ENCODE results near the gene PLCL1. TPM values are rescaled to one million over a fixed set of nuclear protein-coding genes. Genes with fewer than 3 reads are reported as not detected.

The PLCL1 gene
- total RNA-seq, 2 donors from 2014 or later: 6.7 to 6.8 TPM

GRCh38 chr2:198055716-198056115, 251.3 kb downstream of the PLCL1 start:
- Histone ChIP-seq H3K4me3 (no peak overlapping the region), H3K36me3 (no peaks in the 10 kb centered on the region), H3K27ac (no peak overlapping the region), H3K27me3 (replicated peaks; ENCODE audit: insufficient read depth) (no peaks in the 10 kb centered on the region), H3K4me1 (replicated peaks) (no peaks in the 10 kb centered on the region), H3K9me3 (no peaks in the 10 kb centered on the region)
- 35% methylated on average over 2 of the region's 2 CpGs for WGBS
- intact Hi-C loops (cut with DNase I): no loop called here
- no peak for DNase-seq (ENCODE audit: low spot score)
- TF ChIP-seq POLR2A (IDR thresholded peaks at IDR 0.05) (no peak), POLR2AphosphoS5 (IDR thresholded peaks at IDR 0.05) (no peak), CTCF (IDR thresholded peaks at IDR 0.05) (no peak)

GRCh38 chr2:198056836-198057235, 252.4 kb downstream of the PLCL1 start:
- intact Hi-C loops (cut with DNase I): no loop called here
- H3K4me1 ChIP-seq (replicated peaks): no peaks in the 10 kb centered on the region
- no peak for DNase-seq (ENCODE audit: low spot score)
- TF ChIP-seq CTCF (IDR thresholded peaks at IDR 0.05): no peak
- no peak for TF ChIP-seq POLR2AphosphoS5 (IDR thresholded peaks at IDR 0.05)
- TF ChIP-seq POLR2A (IDR thresholded peaks at IDR 0.05): no peak
- WGBS: 91% methylated on average over 2 of the region's 2 CpGs
- no peaks in the 10 kb centered on the region for H3K36me3 ChIP-seq
- no peaks in the 10 kb centered on the region for H3K27me3 ChIP-seq (replicated peaks; ENCODE audit: insufficient read depth)
- H3K9me3 ChIP-seq: no peaks in the 10 kb centered on the region
- no peak overlapping the region for H3K27ac ChIP-seq
- H3K4me3 ChIP-seq: no peak overlapping the region

- no peaks in the 10 kb centered on the region for H3K9me3 ChIP-seq
- H3K27me3 ChIP-seq (replicated peaks; ENCODE audit: insufficient read depth): no peaks in the 10 kb centered on the region
- no peak overlapping the region for H3K27ac ChIP-seq
- H3K36me3 ChIP-seq: no peaks in the 10 kb centered on the region
- H3K4me1 ChIP-seq (replicated peaks): no peaks in the 10 kb centered on the region
- no peak for DNase-seq (ENCODE audit: low spot score)
- TF ChIP-seq POLR2AphosphoS5 (IDR thresholded peaks at IDR 0.05) (no peak), POLR2A (IDR thresholded peaks at IDR 0.05) (no peak), CTCF (IDR thresholded peaks at IDR 0.05) (no peak)
- 72% methylated on average over 7 of the region's 7 CpGs for WGBS
- no peak overlapping the region for H3K4me3 ChIP-seq
- intact Hi-C loops (cut with DNase I): no loop called here
Observed at GRCh38 chr2:198059800-198060199, 255.4 kb downstream of the PLCL1 start.

GRCh38 chr2:198060277-198060676, 255.9 kb downstream of the PLCL1 start:
- 60% methylated on average over 2 of the region's 2 CpGs for WGBS
- Histone ChIP-seq H3K4me1 (replicated peaks) (no peaks in the 10 kb centered on the region), H3K4me3 (no peak overlapping the region), H3K27me3 (replicated peaks; ENCODE audit: insufficient read depth) (no peaks in the 10 kb centered on the region), H3K36me3 (no peaks in the 10 kb centered on the region), H3K27ac (no peak overlapping the region), H3K9me3 (no peaks in the 10 kb centered on the region)
- intact Hi-C loops (cut with DNase I): no loop called here
- TF ChIP-seq POLR2A (IDR thresholded peaks at IDR 0.05) (no peak), POLR2AphosphoS5 (IDR thresholded peaks at IDR 0.05) (no peak), CTCF (IDR thresholded peaks at IDR 0.05) (no peak)
- DNase-seq (ENCODE audit: low spot score): no peak

GRCh38 chr2:198062826-198063225, 258.4 kb downstream of the PLCL1 start:
- TF ChIP-seq POLR2AphosphoS5 (IDR thresholded peaks at IDR 0.05): no peak
- no peak for TF ChIP-seq POLR2A (IDR thresholded peaks at IDR 0.05)
- no peak for TF ChIP-seq CTCF (IDR thresholded peaks at IDR 0.05)
- no peaks in the 10 kb centered on the region for H3K27me3 ChIP-seq (replicated peaks; ENCODE audit: insufficient read depth)

More at GRCh38 chr2:198062826-198063225, 258.4 kb downstream of the PLCL1 start:
- Histone ChIP-seq H3K36me3 (no peaks in the 10 kb centered on the region), H3K4me1 (replicated peaks) (no peaks in the 10 kb centered on the region), H3K27ac (no peak overlapping the region), H3K9me3 (no peaks in the 10 kb centered on the region), H3K4me3 (no peak overlapping the region)
- DNase-seq (ENCODE audit: low spot score): no peak
- intact Hi-C loops (cut with DNase I): no loop called here

Measured in prostate gland (tissue), 2 donors.